Prostate gland (tissue), 2 donors: ENCODE data around the gene GNG2.

Source experiments
- POLR2A ChIP-seq: fragments of 450-650 bp; IDR thresholded peaks from one replicate; pipeline ENCODE4 v1.6.1; 2016; ENCODE audit warnings: antibody characterized with exemption, mild to moderate bottlenecking
- POLR2AphosphoS5 ChIP-seq: sonication (generic); formaldehyde crosslinking; IDR thresholded peaks from one replicate; pipeline ENCODE4 v1.6.1; 2017; ENCODE audit warnings: antibody characterized with exemption
- TF ChIP-seq, protein P1 (sequence below), 4 experiments: fragments of 200-600 bp in 2 of 4; fragments of 450-650 bp in 2 of 4; sonication (generic) in 2 of 4; IDR thresholded peaks; 1 replicate in 3 of 4; 2 replicates in 1 of 4; pipeline ENCODE4 v1.5.1; 2016 to 2019; ENCODE audit warnings: antibody characterized with exemption in 4 of 4, mild to moderate bottlenecking in 2 of 4, moderate library complexity in 2 of 4

DNA sequence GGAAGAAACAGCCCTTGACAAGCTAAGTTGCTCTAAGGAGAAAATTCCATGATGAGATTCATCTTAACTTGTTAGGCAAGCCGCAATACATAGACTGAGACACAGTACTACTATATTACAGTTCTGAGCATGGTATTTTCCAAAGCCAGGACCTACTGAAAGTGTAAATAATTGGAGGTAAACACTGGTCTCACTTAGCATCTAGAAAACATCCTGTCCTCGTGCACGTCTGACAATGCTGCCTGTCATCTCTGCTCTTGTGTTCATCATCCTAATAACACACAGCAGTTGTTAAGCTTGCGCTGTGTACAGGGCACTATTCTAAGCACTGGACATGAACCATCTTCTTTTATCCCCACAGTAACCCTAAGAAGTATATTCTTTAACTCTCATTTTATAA lies 64.2 kb downstream of the GNG2 start:
- TF ChIP-seq, protein P1, sequence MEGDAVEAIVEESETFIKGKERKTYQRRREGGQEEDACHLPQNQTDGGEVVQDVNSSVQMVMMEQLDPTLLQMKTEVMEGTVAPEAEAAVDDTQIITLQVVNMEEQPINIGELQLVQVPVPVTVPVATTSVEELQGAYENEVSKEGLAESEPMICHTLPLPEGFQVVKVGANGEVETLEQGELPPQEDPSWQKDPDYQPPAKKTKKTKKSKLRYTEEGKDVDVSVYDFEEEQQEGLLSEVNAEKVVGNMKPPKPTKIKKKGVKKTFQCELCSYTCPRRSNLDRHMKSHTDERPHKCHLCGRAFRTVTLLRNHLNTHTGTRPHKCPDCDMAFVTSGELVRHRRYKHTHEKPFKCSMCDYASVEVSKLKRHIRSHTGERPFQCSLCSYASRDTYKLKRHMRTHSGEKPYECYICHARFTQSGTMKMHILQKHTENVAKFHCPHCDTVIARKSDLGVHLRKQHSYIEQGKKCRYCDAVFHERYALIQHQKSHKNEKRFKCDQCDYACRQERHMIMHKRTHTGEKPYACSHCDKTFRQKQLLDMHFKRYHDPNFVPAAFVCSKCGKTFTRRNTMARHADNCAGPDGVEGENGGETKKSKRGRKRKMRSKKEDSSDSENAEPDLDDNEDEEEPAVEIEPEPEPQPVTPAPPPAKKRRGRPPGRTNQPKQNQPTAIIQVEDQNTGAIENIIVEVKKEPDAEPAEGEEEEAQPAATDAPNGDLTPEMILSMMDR (IDR thresholded peaks at IDR 0.05): no peak
- TF ChIP-seq POLR2A (no peak), POLR2AphosphoS5 (no peak)
